ENCODE results near the gene TMEM132A. TPM values are rescaled to one million over a fixed set of nuclear protein-coding genes. Genes with fewer than 3 reads are reported as not detected.

Gene TMEM132A
- total RNA-seq, 1 experiment from 2014 or later, result 114 TPM

DNA sequence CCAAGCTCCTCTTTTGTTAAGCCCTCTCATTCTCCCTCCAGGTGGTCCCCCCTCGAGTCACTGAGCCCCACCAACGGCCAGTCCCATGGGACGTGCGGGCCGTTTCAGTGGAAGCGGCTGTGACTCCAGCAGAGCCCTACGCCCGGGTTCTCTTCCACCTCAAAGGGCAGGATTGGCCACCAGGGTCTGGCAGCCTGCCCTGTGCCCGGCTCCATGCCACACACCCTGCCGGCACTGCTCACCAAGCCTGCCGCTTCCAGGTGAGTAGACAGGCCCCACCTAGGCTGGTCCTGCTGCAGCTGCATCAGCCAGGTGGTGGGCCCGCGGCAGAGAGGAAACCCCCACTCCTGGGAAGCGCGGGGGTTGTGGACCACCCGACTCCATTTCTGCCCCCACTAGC, 3.3 kb downstream of the TMEM132A start:
- H3K36me3 Mint-ChIP-seq, result peaks cover 19% of the 10 kb centered on the region
- no peak overlapping the region for H3K4me3 Mint-ChIP-seq
- POLR2A ChIA-PET, result no interaction called here
- no peak overlapping the region for H3K27ac Mint-ChIP-seq
- H3K27me3 Mint-ChIP-seq (ENCODE audit: low read depth), result no peaks in the 10 kb centered on the region; the same call in 1 of the 2 replicates
- H3K4me1 Mint-ChIP-seq, result peaks cover 20% of the 10 kb centered on the region
- TF ChIP-seq, protein P1, sequence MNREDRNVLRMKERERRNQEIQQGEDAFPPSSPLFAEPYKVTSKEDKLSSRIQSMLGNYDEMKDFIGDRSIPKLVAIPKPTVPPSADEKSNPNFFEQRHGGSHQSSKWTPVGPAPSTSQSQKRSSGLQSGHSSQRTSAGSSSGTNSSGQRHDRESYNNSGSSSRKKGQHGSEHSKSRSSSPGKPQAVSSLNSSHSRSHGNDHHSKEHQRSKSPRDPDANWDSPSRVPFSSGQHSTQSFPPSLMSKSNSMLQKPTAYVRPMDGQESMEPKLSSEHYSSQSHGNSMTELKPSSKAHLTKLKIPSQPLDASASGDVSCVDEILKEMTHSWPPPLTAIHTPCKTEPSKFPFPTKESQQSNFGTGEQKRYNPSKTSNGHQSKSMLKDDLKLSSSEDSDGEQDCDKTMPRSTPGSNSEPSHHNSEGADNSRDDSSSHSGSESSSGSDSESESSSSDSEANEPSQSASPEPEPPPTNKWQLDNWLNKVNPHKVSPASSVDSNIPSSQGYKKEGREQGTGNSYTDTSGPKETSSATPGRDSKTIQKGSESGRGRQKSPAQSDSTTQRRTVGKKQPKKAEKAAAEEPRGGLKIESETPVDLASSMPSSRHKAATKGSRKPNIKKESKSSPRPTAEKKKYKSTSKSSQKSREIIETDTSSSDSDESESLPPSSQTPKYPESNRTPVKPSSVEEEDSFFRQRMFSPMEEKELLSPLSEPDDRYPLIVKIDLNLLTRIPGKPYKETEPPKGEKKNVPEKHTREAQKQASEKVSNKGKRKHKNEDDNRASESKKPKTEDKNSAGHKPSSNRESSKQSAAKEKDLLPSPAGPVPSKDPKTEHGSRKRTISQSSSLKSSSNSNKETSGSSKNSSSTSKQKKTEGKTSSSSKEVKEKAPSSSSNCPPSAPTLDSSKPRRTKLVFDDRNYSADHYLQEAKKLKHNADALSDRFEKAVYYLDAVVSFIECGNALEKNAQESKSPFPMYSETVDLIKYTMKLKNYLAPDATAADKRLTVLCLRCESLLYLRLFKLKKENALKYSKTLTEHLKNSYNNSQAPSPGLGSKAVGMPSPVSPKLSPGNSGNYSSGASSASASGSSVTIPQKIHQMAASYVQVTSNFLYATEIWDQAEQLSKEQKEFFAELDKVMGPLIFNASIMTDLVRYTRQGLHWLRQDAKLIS (CRISPR knock-in tag; IDR thresholded peaks at IDR 0.05; ENCODE audit: borderline replicate concordance), result no peak
- TF ChIP-seq ZNF416 (CRISPR knock-in tag; IDR thresholded peaks at IDR 0.05) (no peak), SP1 (CRISPR knock-in tag; conservative IDR thresholded peaks at IDR 0.05) (no peak), SMAD3 (CRISPR knock-in tag; IDR thresholded peaks at IDR 0.05; ENCODE audit: borderline replicate concordance) (no peak), TEAD1 (CRISPR knock-in tag; IDR thresholded peaks at IDR 0.05) (no peak), ZNF512 (CRISPR knock-in tag; IDR thresholded peaks at IDR 0.05; ENCODE audit: borderline replicate concordance) (no peak), NR1H2 (CRISPR knock-in tag; IDR thresholded peaks at IDR 0.05) (no peak), EMX1 (CRISPR knock-in tag; IDR thresholded peaks at IDR 0.05) (no peak)
- TF ChIP-seq, protein P2, sequence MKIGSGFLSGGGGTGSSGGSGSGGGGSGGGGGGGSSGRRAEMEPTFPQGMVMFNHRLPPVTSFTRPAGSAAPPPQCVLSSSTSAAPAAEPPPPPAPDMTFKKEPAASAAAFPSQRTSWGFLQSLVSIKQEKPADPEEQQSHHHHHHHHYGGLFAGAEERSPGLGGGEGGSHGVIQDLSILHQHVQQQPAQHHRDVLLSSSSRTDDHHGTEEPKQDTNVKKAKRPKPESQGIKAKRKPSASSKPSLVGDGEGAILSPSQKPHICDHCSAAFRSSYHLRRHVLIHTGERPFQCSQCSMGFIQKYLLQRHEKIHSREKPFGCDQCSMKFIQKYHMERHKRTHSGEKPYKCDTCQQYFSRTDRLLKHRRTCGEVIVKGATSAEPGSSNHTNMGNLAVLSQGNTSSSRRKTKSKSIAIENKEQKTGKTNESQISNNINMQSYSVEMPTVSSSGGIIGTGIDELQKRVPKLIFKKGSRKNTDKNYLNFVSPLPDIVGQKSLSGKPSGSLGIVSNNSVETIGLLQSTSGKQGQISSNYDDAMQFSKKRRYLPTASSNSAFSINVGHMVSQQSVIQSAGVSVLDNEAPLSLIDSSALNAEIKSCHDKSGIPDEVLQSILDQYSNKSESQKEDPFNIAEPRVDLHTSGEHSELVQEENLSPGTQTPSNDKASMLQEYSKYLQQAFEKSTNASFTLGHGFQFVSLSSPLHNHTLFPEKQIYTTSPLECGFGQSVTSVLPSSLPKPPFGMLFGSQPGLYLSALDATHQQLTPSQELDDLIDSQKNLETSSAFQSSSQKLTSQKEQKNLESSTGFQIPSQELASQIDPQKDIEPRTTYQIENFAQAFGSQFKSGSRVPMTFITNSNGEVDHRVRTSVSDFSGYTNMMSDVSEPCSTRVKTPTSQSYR (CRISPR knock-in tag; IDR thresholded peaks at IDR 0.05), result no peak
- TF ChIP-seq, protein P3, sequence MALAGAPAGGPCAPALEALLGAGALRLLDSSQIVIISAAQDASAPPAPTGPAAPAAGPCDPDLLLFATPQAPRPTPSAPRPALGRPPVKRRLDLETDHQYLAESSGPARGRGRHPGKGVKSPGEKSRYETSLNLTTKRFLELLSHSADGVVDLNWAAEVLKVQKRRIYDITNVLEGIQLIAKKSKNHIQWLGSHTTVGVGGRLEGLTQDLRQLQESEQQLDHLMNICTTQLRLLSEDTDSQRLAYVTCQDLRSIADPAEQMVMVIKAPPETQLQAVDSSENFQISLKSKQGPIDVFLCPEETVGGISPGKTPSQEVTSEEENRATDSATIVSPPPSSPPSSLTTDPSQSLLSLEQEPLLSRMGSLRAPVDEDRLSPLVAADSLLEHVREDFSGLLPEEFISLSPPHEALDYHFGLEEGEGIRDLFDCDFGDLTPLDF (CRISPR knock-in tag; IDR thresholded peaks at IDR 0.05), result no peak
- TF ChIP-seq, protein P4, sequence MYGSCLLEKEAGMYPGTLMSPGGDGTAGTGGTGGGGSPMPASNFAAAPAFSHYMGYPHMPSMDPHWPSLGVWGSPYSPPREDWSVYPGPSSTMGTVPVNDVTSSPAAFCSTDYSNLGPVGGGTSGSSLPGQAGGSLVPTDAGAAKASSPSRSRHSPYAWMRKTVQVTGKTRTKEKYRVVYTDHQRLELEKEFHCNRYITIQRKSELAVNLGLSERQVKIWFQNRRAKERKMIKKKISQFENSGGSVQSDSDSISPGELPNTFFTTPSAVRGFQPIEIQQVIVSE (CRISPR knock-in tag; IDR thresholded peaks at IDR 0.05; ENCODE audit: borderline replicate concordance), result no peak
- H3K9me3 Mint-ChIP-seq, result no peaks in the 10 kb centered on the region
- DNase-seq (ENCODE audit: low spot score) (no peak), ATAC-seq (no peak)
- CTCF ChIA-PET, result interaction anchor here (2.0 kb wide), 1 partner anchor 12 kb away, joined by 4 read pairs; no protein-coding TSS in a partner anchor

DNA sequence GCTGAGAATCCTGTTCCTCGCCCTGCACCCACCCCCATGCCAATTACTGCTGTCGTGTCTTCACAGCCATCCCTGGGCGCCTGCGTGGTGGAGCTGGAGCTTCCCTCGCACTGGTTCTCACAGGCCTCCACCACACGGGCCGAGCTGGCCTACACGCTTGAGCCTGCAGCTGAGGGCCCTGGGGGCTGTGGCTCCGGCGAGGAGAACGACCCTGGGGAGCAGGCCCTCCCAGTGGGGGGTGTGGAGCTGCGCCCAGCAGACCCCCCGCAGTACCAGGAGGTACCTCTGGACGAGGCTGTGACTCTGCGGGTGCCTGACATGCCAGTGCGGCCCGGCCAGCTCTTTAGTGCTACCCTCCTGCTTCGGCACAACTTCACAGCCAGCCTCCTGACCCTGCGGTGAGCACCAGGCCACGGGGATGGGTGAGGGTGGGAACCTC, 4.3 kb downstream of the TMEM132A start:
- no peak overlapping the region for H3K4me3 Mint-ChIP-seq
- H3K27me3 Mint-ChIP-seq (ENCODE audit: low read depth), result no peaks in the 10 kb centered on the region; the same call in 1 of the 2 replicates
- TF ChIP-seq EMX1 (CRISPR knock-in tag; IDR thresholded peaks at IDR 0.05) (no peak), NR1H2 (CRISPR knock-in tag; IDR thresholded peaks at IDR 0.05) (no peak), NFYB (CRISPR knock-in tag; conservative IDR thresholded peaks at IDR 0.05; ENCODE audit: low read depth) (no peak), ELF4 (CRISPR knock-in tag; IDR thresholded peaks at IDR 0.05; ENCODE audit: low read depth) (no peak), ZMAT4 (CRISPR knock-in tag; IDR thresholded peaks at IDR 0.05) (no peak), SMAD4 (CRISPR knock-in tag; IDR thresholded peaks at IDR 0.05) (no peak)
- TF ChIP-seq, protein P2 (CRISPR knock-in tag; IDR thresholded peaks at IDR 0.05), result no peak
- TF ChIP-seq, protein P5, sequence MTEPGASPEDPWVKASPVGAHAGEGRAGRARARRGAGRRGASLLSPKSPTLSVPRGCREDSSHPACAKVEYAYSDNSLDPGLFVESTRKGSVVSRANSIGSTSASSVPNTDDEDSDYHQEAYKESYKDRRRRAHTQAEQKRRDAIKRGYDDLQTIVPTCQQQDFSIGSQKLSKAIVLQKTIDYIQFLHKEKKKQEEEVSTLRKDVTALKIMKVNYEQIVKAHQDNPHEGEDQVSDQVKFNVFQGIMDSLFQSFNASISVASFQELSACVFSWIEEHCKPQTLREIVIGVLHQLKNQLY (CRISPR knock-in tag; IDR thresholded peaks at IDR 0.05), result no peak
- TF ChIP-seq, protein P6, sequence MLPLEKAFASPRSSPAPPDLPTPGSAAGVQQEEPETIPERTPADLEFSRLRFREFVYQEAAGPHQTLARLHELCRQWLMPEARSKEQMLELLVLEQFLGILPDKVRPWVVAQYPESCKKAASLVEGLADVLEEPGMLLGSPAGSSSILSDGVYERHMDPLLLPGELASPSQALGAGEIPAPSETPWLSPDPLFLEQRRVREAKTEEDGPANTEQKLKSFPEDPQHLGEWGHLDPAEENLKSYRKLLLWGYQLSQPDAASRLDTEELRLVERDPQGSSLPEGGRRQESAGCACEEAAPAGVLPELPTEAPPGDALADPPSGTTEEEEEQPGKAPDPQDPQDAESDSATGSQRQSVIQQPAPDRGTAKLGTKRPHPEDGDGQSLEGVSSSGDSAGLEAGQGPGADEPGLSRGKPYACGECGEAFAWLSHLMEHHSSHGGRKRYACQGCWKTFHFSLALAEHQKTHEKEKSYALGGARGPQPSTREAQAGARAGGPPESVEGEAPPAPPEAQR (CRISPR knock-in tag; IDR thresholded peaks at IDR 0.05), result no peak
- POLR2A ChIA-PET, result no interaction called here
- H3K36me3 Mint-ChIP-seq, result peaks cover 17% of the 10 kb centered on the region
- CTCF ChIA-PET, result interaction anchor here (1.2 kb wide), 1 partner anchor 29 kb away, joined by 3 read pairs; no protein-coding TSS in a partner anchor
- H3K4me1 Mint-ChIP-seq, result peaks cover 16% of the 10 kb centered on the region
- ATAC-seq (no peak), DNase-seq (ENCODE audit: low spot score) (no peak)
- no peaks in the 10 kb centered on the region for H3K9me3 Mint-ChIP-seq
- no peak overlapping the region for H3K27ac Mint-ChIP-seq
